Stomach (tissue), 9 donors: Measurements from ENCODE around the gene MRC1. TPM values are rescaled to one million over a fixed set of nuclear protein-coding genes. Genes with fewer than 3 reads are reported as not detected.
A peak's percentile ranks its signal among the peaks of the same experiment; 100 is the strongest.

Experiments
- DNase-seq, 2 donors: peaks; one replicate each; pipeline versions ENCODE4 v3.0.0 to v3.0.0-alpha.2; 2013 to 2019
- H3K27ac ChIP-seq, 5 donors: fragments of 200-600 bp in 4 of 5; sonication (generic) in 4 of 5; one replicate each; pipeline ENCODE4 v1.5.1; 2013 to 2019; ENCODE audit warnings: mild to moderate bottlenecking in 1 of 5, moderate library complexity in 1 of 5
- H3K27me3 ChIP-seq, 3 donors: fragments of 200-600 bp; sonication (generic); one replicate each; pipeline ENCODE4 v1.5.1; 2017 to 2019; ENCODE audit warnings: mixed run types in 1 of 3
- H3K36me3 ChIP-seq, 4 donors: fragments of 200-600 bp; sonication (generic); 1 replicate in 3 of 4; 2 replicates in 1 of 4; pipeline ENCODE4 v1.5.1; 2016 to 2019
- H3K4me1 ChIP-seq, 4 donors: fragments of 200-600 bp; sonication (generic); one replicate each; pipeline ENCODE4 v1.5.1; 2016 to 2019
- H3K4me3 ChIP-seq, 4 donors: fragments of 200-600 bp; sonication (generic) in 3 of 4; one replicate each; pipeline ENCODE4 v1.5.1; 2016 to 2019; ENCODE audit warnings: mild to moderate bottlenecking in 1 of 4
- H3K9me3 ChIP-seq, 4 donors: fragments of 200-600 bp; sonication (generic); one replicate each; pipeline ENCODE4 v1.5.1; 2016 to 2019
- EP300 ChIP-seq: sonication (generic); formaldehyde crosslinking; IDR thresholded peaks from one replicate; pipeline ENCODE4 v1.6.1; 2017; ENCODE audit warnings: antibody characterized with exemption
- POLR2A ChIP-seq, 4 donors: fragments of 450-650 bp; IDR thresholded peaks; one replicate each; pipeline ENCODE4 v1.6.1; 2016; ENCODE audit warnings: antibody characterized with exemption in 4 of 4, control low read depth in 2 of 4, mild to moderate bottlenecking in 1 of 4, moderate library complexity in 1 of 4
- POLR2AphosphoS5 ChIP-seq, 3 donors: sonication (generic); formaldehyde crosslinking; IDR thresholded peaks; one replicate each; pipeline ENCODE4 v1.6.1; 2016; ENCODE audit warnings: antibody characterized with exemption in 3 of 3
- WGBS, 5 donors: extraction: QIAGEN DNeasy Blood & Tissue Kit in 3 of 5; methylation state at CpG; one replicate each; pipeline versions ENCODE4 v1.1.5 to v1.1.7; 2013 to 2018; 5-methylcytosine and 5-hydroxymethylcytosine counted together
- intact Hi-C: fragments of 100-400 bp; cut with DNase I; formaldehyde crosslinking; loops from one replicate; pipeline ENCODE4 v1.15.1; 2023; ENCODE audit warnings: low total_unique reads
- polyA plus RNA-seq, 3 donors: library from polyadenylated mRNA; stranded (reverse); fragments of 200-250 nt; gene quantifications; one replicate each; pipeline ENCODE4 v1.2.3, GENCODE V29; 2013
- total RNA-seq, 5 donors: library from RNA; depleted of rRNA; stranded (reverse); fragments of >200 nt; gene quantifications; one replicate each; pipeline versions ENCODE4 v1.1.0 to v1.2.3, GENCODE V29; 2014 to 2016
- TF ChIP-seq, protein P1 (sequence below), 7 experiments: fragments of 450-650 bp in 4 of 7; fragments of 200-600 bp in 3 of 7; sonication (generic) in 3 of 7; IDR thresholded peaks; one replicate each; pipeline ENCODE4 v1.5.1; 2016 to 2019; ENCODE audit warnings: antibody characterized with exemption in 7 of 7, control low read depth in 2 of 7, mild to moderate bottlenecking in 1 of 7
- donor health status: healthy with polysubstance abuse.
- donor health status: Bipolar disorder and iron deficiency.
- donor health status: healthy.

MRC1 gene
- total and polyA plus RNA-seq, 8 donors: 1.9 to 50.3 (median 7.5) TPM

DNA sequence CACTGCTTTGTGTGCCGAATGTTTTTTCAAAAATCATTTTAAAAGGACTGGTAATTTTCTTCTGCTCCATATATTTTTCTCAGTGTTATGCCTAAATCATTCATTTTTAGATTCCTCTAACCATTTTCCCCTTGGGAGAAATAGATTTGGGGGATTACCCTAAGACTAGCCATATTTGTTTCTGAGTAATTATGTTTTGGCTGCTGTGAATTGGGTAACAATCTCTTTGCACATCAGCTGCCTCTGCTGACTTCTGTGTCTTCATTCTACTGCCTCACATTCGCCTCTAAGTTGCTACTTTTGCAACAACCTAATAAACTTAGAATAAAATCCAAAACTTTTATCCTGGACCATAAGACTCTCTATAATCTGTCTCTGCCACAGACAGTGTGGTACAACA lies 18.5 kb upstream of the MRC1 start:
- DNase-seq: no peak
- Histone ChIP-seq H3K9me3 (no peaks in the 10 kb centered on the region), H3K27me3 (no peaks in the 10 kb centered on the region), H3K36me3 (no peaks in the 10 kb centered on the region), H3K4me1 (peaks cover 0 to 21% (median 14%) of the 10 kb centered on the region in 4 donors), H3K27ac (no peak overlapping the region), H3K4me3 (no peak overlapping the region)
- 76 to 91% (median 88%) methylated on average over 2 of the region's 2 CpGs for WGBS, 5 donors
- no peak for TF ChIP-seq POLR2A (IDR thresholded peaks at IDR 0.05)
- intact Hi-C loops: no loop called here

DNA sequence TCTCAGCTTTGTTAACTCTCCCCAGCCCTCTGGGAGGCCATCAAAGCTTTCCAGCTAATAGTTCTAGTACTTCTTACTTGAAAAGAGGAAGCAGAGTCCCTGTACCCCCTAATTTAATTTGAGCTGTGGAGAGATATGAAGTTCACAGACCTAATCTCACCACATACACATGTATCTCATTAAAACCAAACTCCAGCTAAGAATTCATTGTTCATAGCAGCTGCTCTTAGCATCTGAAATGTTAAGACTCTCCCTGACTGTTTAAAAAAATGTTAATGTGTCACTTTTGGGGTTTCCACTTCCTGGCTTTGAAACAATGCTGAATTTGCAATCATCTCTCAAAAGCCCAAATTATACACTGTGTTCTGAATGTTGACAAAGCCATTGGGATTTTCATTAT lies 16.2 kb upstream of the MRC1 start:
- intact Hi-C loops: no loop called here
- H3K4me1 ChIP-seq: peaks cover 0 to 21% (median 11%) of the 10 kb centered on the region in 4 donors
- DNase-seq: no peak
- no peaks in the 10 kb centered on the region for H3K36me3 ChIP-seq
- no peak overlapping the region for H3K4me3 ChIP-seq
- no peaks in the 10 kb centered on the region for H3K9me3 ChIP-seq
- TF ChIP-seq POLR2AphosphoS5 (IDR thresholded peaks at IDR 0.05) (no peak), EP300 (no peak), POLR2A (IDR thresholded peaks at IDR 0.05) (no peak)
- TF ChIP-seq, protein P1, sequence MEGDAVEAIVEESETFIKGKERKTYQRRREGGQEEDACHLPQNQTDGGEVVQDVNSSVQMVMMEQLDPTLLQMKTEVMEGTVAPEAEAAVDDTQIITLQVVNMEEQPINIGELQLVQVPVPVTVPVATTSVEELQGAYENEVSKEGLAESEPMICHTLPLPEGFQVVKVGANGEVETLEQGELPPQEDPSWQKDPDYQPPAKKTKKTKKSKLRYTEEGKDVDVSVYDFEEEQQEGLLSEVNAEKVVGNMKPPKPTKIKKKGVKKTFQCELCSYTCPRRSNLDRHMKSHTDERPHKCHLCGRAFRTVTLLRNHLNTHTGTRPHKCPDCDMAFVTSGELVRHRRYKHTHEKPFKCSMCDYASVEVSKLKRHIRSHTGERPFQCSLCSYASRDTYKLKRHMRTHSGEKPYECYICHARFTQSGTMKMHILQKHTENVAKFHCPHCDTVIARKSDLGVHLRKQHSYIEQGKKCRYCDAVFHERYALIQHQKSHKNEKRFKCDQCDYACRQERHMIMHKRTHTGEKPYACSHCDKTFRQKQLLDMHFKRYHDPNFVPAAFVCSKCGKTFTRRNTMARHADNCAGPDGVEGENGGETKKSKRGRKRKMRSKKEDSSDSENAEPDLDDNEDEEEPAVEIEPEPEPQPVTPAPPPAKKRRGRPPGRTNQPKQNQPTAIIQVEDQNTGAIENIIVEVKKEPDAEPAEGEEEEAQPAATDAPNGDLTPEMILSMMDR (IDR thresholded peaks at IDR 0.05): no peak
- peak overlapping the region in 3 of 5 donors; percentile 0 to 52 (median 39) for H3K27ac ChIP-seq
- no peaks in the 10 kb centered on the region for H3K27me3 ChIP-seq

DNA sequence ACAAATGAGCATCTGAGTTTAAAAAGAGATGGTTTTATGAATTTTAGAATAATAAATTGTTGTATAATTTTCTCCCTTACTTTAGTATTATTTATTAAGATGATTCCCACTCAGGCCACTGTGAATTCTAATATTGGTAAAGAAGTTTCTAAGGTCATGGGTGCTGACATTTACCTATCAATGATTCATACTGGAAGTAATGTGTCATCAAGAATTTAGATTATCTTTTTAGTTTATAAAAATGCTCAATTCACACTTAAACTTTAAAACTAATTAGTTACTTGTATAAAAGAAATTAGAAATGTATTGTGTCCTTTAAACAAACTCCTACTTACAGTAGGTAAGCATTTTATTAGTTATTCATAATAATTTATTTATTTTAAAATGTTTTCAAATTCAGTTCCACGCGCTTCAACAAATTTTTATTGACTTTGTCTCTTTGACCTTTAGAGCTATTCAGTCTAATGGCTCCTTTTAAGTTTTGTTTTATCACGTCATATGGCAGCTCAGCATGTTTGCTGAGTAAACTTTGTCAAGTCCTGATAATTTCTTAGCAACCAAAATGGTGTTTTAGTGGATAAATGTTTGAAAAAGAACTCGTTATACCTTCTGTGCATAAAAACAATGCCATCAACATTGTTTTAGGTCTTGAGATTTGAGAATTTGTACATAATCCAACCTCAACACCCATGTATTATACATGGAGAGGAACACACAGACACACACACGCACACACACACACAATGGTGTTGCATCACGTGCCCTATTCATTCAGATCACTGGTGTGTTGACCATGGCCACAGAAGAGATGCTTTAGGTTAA lies 15.1 kb upstream of the MRC1 start:
- Histone ChIP-seq H3K27ac (peak overlapping the region in 4 of 5 donors; percentile 0 to 46 (median 28)), H3K4me3 (no peak overlapping the region), H3K27me3 (no peaks in the 10 kb centered on the region), H3K4me1 (peaks cover 0 to 21% (median 11%) of the 10 kb centered on the region in 4 donors), H3K9me3 (no peaks in the 10 kb centered on the region), H3K36me3 (no peaks in the 10 kb centered on the region)
- intact Hi-C loops: no loop called here
- 30 to 58% (median 40%) methylated on average over 6 of the region's 6 CpGs for WGBS, 5 donors
- TF ChIP-seq POLR2AphosphoS5 (IDR thresholded peaks at IDR 0.05) (no peak), POLR2A (IDR thresholded peaks at IDR 0.05) (no peak)
- TF ChIP-seq, protein P1 (IDR thresholded peaks at IDR 0.05): no peak
- peak in 1 of 2 donors; percentile 81 for DNase-seq

DNA sequence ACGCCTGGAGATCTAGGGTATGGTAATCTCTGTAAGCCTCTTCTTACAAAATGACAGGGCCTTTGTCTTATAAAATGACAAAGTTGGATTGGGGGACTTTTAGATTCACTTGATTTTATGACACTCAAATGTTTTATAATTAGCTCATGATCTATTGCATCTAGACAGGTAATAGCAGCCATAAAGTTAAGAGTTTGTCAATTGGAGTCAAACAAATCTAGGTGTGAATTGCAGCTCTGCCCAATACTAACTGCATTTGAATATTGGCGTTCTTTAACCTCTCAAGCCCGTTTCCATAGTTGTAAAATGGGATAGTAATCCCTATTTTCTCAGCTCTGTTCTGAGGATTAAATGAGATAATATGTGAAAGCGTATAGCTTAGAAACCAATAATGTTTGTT lies 14.1 kb upstream of the MRC1 start:
- Histone ChIP-seq H3K36me3 (no peaks in the 10 kb centered on the region), H3K9me3 (no peaks in the 10 kb centered on the region), H3K4me3 (no peak overlapping the region), H3K4me1 (peaks cover 0 to 21% (median 11%) of the 10 kb centered on the region in 4 donors), H3K27ac (no peak overlapping the region), H3K27me3 (no peaks in the 10 kb centered on the region)
- 85 to 97% (median 95%) methylated on average over 4 of the region's 4 CpGs for WGBS, 5 donors
- intact Hi-C loops: no loop called here
- TF ChIP-seq POLR2AphosphoS5 (IDR thresholded peaks at IDR 0.05) (no peak), EP300 (no peak), POLR2A (IDR thresholded peaks at IDR 0.05) (no peak)
- TF ChIP-seq, protein P1 (IDR thresholded peaks at IDR 0.05): no peak
- no peak for DNase-seq
